Loucy (cell line): ENCODE data around the gene IHH.

Experiments
- H2AFZ ChIP-seq: fragments of 200-600 bp; sonication (generic); 2 replicates; pipeline ENCODE4 v1.6.0; 2016; ENCODE audit warnings: antibody characterized with exemption, mild to moderate bottlenecking, low read length, moderate library complexity
- H3F3A ChIP-seq: fragments of 200-600 bp; 2 replicates; pipeline ENCODE4 v1.6.0; 2016; ENCODE audit warnings: antibody characterized with exemption, low read depth, mild to moderate bottlenecking
- H3K27me3 ChIP-seq: fragments of 200-600 bp; sonication (generic); 2 replicates; pipeline ENCODE4 v1.6.1; 2014; ENCODE audit warnings: low read length, mild to moderate bottlenecking; ENCODE audit not compliant: insufficient read depth, poor library complexity, severe bottlenecking
- H3K36me3 ChIP-seq: fragments of 200-600 bp; sonication (generic); 2 replicates; pipeline ENCODE4 v1.6.1; 2016; ENCODE audit warnings: low read length; ENCODE audit not compliant: insufficient read depth
- H3K4me1 ChIP-seq: fragments of 200-600 bp; sonication (generic); 2 replicates; pipeline ENCODE4 v1.5.1; 2014; ENCODE audit warnings: low read length, mild to moderate bottlenecking; ENCODE audit not compliant: insufficient read depth, poor library complexity, severe bottlenecking
- H3K4me2 ChIP-seq: fragments of 200-600 bp; sonication (generic); 2 replicates; pipeline ENCODE4 v1.6.0; 2014; ENCODE audit warnings: antibody characterized with exemption, low read length, low read depth, mild to moderate bottlenecking; ENCODE audit not compliant: poor library complexity, severe bottlenecking
- H3K4me3 ChIP-seq: fragments of 200-600 bp; sonication (generic); 2 replicates; pipeline ENCODE4 v1.5.1; 2014; ENCODE audit warnings: low read length, mild to moderate bottlenecking, mixed read lengths; ENCODE audit not compliant: poor library complexity, severe bottlenecking
- H3K79me2 ChIP-seq: fragments of 200-600 bp; sonication (generic); 2 replicates; pipeline ENCODE4 v1.6.1; 2014; ENCODE audit warnings: low read length; ENCODE audit not compliant: insufficient read depth
- H3K9ac ChIP-seq: fragments of 200-600 bp; sonication (generic); 2 replicates; pipeline ENCODE4 v1.6.0; 2014; ENCODE audit warnings: mild to moderate bottlenecking, low read depth, low read length, moderate library complexity; ENCODE audit not compliant: poor library complexity, severe bottlenecking
- H3K9me2 ChIP-seq: fragments of 200-600 bp; sonication (generic); replicated peaks from 2 replicates; pipeline ENCODE4 v1.6.1; 2016; ENCODE audit warnings: low read depth, low read length, mixed read lengths
- H3K9me3 ChIP-seq: fragments of 200-600 bp; sonication (generic); 2 replicates; pipeline ENCODE4 v1.6.1; 2014; ENCODE audit warnings: mild to moderate bottlenecking, antibody characterized with exemption, low read length, low read depth; ENCODE audit not compliant: insufficient read depth
- H4K20me1 ChIP-seq: fragments of 200-600 bp; sonication (generic); 2 replicates; pipeline ENCODE4 v1.6.0; 2014; ENCODE audit warnings: antibody characterized with exemption, low read length, mild to moderate bottlenecking; ENCODE audit not compliant: insufficient read depth, poor library complexity, severe bottlenecking
- CTCF ChIP-seq: fragments of 200-600 bp; sonication (generic); conservative IDR thresholded peaks from 2 replicates; pipeline ENCODE4 v1.5.1; 2014; ENCODE audit warnings: mild to moderate bottlenecking, antibody characterized with exemption, low read length
- EZH2phosphoT487 ChIP-seq: fragments of 200-600 bp; IDR thresholded peaks from 2 replicates; pipeline ENCODE4 v1.6.1; 2018; ENCODE audit warnings: antibody characterized with exemption, mild to moderate bottlenecking, moderate library complexity, borderline replicate concordance

Gene IHH

GRCh38 chr2:219038600-219038999 lies 22.1 kb downstream of the IHH start:
- Histone ChIP-seq H3K9me2 (no peaks in the 10 kb centered on the region), H3K27me3 (no peaks in the 10 kb centered on the region), H3K9me3 (no peaks in the 10 kb centered on the region), H3K4me1 (no peaks in the 10 kb centered on the region), H4K20me1 (no peaks in the 10 kb centered on the region), H3F3A (no peaks in the 10 kb centered on the region), H3K9ac (no peak overlapping the region), H3K4me2 (no peak overlapping the region), H3K4me3 (no peak overlapping the region), H2AFZ (no peak overlapping the region), H3K36me3 (no peaks in the 10 kb centered on the region), H3K79me2 (no peaks in the 10 kb centered on the region)
- TF ChIP-seq CTCF (no peak), EZH2phosphoT487 (no peak)

GRCh38 chr2:219037783-219038499 lies 22.8 kb downstream of the IHH start:
- Histone ChIP-seq H3K9me3 (no peaks in the 10 kb centered on the region), H2AFZ (no peak overlapping the region), H3K9ac (no peak overlapping the region), H3K36me3 (no peaks in the 10 kb centered on the region), H3K9me2 (no peaks in the 10 kb centered on the region), H4K20me1 (no peaks in the 10 kb centered on the region), H3K4me1 (no peaks in the 10 kb centered on the region), H3F3A (no peaks in the 10 kb centered on the region), H3K27me3 (no peaks in the 10 kb centered on the region), H3K4me3 (no peak overlapping the region), H3K4me2 (no peak overlapping the region), H3K79me2 (no peaks in the 10 kb centered on the region)
- TF ChIP-seq EZH2phosphoT487 (no peak), CTCF (no peak)

- no peak overlapping the region for H3K4me3 ChIP-seq
- H3K36me3 ChIP-seq = no peaks in the 10 kb centered on the region
- no peaks in the 10 kb centered on the region for H3K4me1 ChIP-seq
- H3K27me3 ChIP-seq = no peaks in the 10 kb centered on the region
- no peak overlapping the region for H3K9ac ChIP-seq
- no peaks in the 10 kb centered on the region for H3K9me3 ChIP-seq
- no peak for TF ChIP-seq EZH2phosphoT487
- TF ChIP-seq CTCF = no peak
- no peaks in the 10 kb centered on the region for H3K9me2 ChIP-seq
- no peaks in the 10 kb centered on the region for H3F3A ChIP-seq
- H4K20me1 ChIP-seq = no peaks in the 10 kb centered on the region
- H3K79me2 ChIP-seq = no peaks in the 10 kb centered on the region
- H2AFZ ChIP-seq = no peak overlapping the region
- H3K4me2 ChIP-seq = no peak overlapping the region
Observed at GRCh38 chr2:219035942-219036341, 24.8 kb downstream of the IHH start.
